DND-41 (cell line): ENCODE data around the gene HPS5.

ENCODE experiments used
- CTCF ChIP-seq: IDR thresholded peaks from 2 replicates; pipeline ENCODE4 v1.5.1; 2012; ENCODE audit warnings: borderline replicate concordance, low read length, moderate library complexity, mild to moderate bottlenecking; ENCODE audit not compliant: poor library complexity, severe bottlenecking; ENCODE audit errors: extremely low read depth
- EZH2 ChIP-seq: IDR thresholded peaks from 3 replicates; pipeline ENCODE4 v1.6.1; 2012; ENCODE audit warnings: borderline replicate concordance, low read depth, mild to moderate bottlenecking, moderate library complexity, low read length, inconsistent platforms; ENCODE audit not compliant: severe bottlenecking

GRCh38 chr11:18319914-18320313 is 2.0 kb downstream of the HPS5 start:
- TF ChIP-seq CTCF (no peak), EZH2 (no peak)
